ENCODE results near the gene SAYSD1.
"Not testable (repeated sequence)": the region's sequence is repeated elsewhere in the genome, so short reads cannot be mapped to it uniquely, and the experiment has no call there.

DNA sequence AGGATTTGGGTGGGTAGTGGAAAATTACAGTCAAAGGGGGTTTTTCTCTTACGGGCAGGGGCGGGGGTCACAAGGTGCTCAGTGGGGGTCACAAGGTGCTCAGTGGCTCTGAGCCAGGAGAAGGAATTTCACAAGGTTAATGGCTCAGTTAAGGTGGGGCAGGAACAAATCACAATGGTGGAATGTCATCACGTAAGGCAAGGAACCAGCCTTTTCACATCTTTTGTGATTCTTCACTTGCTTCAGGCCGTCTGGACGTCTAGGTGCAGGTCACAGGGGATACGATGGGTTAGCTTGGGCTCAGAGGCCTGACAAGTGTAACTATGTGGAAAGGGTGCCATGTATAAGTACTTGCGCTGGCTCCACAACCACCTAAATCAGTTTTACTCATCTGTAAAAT, 21.2 kb upstream of the SAYSD1 start:
- TF ChIP-seq, protein P1, sequence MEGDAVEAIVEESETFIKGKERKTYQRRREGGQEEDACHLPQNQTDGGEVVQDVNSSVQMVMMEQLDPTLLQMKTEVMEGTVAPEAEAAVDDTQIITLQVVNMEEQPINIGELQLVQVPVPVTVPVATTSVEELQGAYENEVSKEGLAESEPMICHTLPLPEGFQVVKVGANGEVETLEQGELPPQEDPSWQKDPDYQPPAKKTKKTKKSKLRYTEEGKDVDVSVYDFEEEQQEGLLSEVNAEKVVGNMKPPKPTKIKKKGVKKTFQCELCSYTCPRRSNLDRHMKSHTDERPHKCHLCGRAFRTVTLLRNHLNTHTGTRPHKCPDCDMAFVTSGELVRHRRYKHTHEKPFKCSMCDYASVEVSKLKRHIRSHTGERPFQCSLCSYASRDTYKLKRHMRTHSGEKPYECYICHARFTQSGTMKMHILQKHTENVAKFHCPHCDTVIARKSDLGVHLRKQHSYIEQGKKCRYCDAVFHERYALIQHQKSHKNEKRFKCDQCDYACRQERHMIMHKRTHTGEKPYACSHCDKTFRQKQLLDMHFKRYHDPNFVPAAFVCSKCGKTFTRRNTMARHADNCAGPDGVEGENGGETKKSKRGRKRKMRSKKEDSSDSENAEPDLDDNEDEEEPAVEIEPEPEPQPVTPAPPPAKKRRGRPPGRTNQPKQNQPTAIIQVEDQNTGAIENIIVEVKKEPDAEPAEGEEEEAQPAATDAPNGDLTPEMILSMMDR (conservative IDR thresholded peaks at IDR 0.05; ENCODE audit: low read length), result not testable (repeated sequence)
- not testable (repeated sequence) for TF ChIP-seq EZH2phosphoT487 (IDR thresholded peaks at IDR 0.05; ENCODE audit: borderline replicate concordance)
